Measurements from ENCODE around the gene NUDT8. TPM values are rescaled to one million over a fixed set of nuclear protein-coding genes. Genes with fewer than 3 reads are reported as not detected.
"Not testable (repeated sequence)": the region's sequence is repeated elsewhere in the genome, so short reads cannot be mapped to it uniquely, and the experiment has no call there.

The NUDT8 gene
- total RNA-seq, 1 experiment from 2014 or later, result 6.9 TPM

DNA sequence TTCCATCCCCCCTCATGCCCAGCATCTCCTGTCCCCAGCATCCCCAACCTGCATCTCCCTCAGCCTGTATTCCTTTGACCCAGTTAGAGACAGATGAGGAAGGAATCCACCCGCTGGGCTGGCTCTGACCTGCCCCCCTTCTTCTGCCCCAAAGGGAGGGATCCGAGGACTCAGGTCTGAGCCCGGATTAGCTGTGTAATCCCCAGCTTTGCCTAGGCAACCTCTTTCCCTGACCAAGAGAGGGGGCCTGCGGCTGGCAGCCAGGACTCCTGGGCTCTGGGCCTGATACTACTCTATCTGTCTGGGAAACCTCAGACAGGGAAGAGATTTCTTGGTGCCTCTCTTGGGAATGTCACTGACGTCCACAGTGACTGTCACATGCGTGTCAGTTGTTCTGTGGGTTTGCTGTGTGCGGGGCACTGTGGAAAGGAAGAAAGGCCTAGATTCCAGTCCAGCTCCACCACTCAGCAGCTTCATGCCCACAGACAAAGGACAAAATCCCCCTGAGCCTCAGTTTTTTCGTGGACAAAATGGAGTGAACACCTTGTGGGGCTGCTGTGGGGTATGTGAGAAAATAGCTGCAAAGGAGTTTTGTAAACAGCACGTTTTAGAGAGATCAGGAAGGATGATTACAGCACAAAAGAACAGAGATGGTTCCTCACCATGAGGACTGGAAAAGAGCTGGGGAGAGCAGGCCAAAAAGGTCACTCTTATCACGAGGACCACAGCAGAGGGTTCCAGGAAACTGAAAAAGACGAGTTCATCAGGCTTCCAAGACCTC, 24.3 kb downstream of the NUDT8 start:
- no TSS peak for BruUV-seq (replicated peaks)
- no peaks in the 10 kb centered on the region for H3K9me3 Mint-ChIP-seq (ENCODE audit: unreplicated experiment)
- no peaks in the 10 kb centered on the region for H3K4me1 Mint-ChIP-seq (ENCODE audit: insufficient read depth, unreplicated experiment)
- ChIA-PET POLR2A (interaction anchor here (1.4 to 2.7 kb wide), 3 partner anchors 10 to 23 kb away, joined by 7 to 12 read pairs (median 11); partner anchors contain the start of gene GSTP1), CTCF (interaction anchor here (0.5 to 0.6 kb wide), 2 partner anchors 21 to 282 kb away, joined by 3 read pairs; no protein-coding TSS in a partner anchor)
- TF ChIP-seq, protein P1, sequence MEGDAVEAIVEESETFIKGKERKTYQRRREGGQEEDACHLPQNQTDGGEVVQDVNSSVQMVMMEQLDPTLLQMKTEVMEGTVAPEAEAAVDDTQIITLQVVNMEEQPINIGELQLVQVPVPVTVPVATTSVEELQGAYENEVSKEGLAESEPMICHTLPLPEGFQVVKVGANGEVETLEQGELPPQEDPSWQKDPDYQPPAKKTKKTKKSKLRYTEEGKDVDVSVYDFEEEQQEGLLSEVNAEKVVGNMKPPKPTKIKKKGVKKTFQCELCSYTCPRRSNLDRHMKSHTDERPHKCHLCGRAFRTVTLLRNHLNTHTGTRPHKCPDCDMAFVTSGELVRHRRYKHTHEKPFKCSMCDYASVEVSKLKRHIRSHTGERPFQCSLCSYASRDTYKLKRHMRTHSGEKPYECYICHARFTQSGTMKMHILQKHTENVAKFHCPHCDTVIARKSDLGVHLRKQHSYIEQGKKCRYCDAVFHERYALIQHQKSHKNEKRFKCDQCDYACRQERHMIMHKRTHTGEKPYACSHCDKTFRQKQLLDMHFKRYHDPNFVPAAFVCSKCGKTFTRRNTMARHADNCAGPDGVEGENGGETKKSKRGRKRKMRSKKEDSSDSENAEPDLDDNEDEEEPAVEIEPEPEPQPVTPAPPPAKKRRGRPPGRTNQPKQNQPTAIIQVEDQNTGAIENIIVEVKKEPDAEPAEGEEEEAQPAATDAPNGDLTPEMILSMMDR (IDR thresholded peaks at IDR 0.05; ENCODE audit: unreplicated experiment), result no peak
- peaks cover 14% of the 10 kb centered on the region for H3K36me3 Mint-ChIP-seq (ENCODE audit: insufficient read depth, unreplicated experiment)
- intact Hi-C loops (cut with micrococcal nuclease), result loop anchor here (1.0 kb wide), 1 partner anchor 33 kb away; no protein-coding TSS in a partner anchor
- H3K4me3 Mint-ChIP-seq (ENCODE audit: unreplicated experiment), result peak overlapping the region; percentile 80
- H3K27ac Mint-ChIP-seq (ENCODE audit: low read depth, unreplicated experiment), result no peak overlapping the region
- peaks cover 9% of the 10 kb centered on the region for H3K27me3 Mint-ChIP-seq (ENCODE audit: insufficient read depth, unreplicated experiment)
- DNase-seq (ENCODE audit: unreplicated experiment), result no peak

DNA sequence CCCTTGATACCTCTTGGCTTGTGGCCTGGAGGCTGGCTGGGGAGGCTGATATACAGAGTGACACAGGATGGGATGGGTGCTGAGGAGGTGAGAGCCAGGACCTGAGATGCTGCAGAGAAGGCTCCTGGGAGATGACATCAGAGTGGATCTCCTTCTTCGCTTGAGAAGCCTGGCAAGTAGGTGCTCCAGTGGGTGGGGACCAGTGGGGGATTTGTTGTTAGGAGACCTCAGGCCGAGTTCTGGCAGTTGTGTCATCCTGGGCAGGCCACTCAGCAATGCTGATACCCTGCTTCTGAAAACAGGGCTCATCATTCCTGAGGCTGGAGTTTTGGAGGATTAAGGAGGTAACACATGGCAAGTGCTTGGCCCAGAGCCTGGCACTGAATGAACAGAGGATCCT, 24.9 kb downstream of the NUDT8 start:
- no TSS peak for BruUV-seq (replicated peaks)
- no peak overlapping the region for H3K4me3 Mint-ChIP-seq (ENCODE audit: unreplicated experiment)
- H3K27me3 Mint-ChIP-seq (ENCODE audit: insufficient read depth, unreplicated experiment), result peaks cover 15% of the 10 kb centered on the region
- H3K4me1 Mint-ChIP-seq (ENCODE audit: insufficient read depth, unreplicated experiment), result no peaks in the 10 kb centered on the region
- no peaks in the 10 kb centered on the region for H3K9me3 Mint-ChIP-seq (ENCODE audit: unreplicated experiment)
- H3K27ac Mint-ChIP-seq (ENCODE audit: low read depth, unreplicated experiment), result no peak overlapping the region
- POLR2A ChIA-PET, result interaction anchor here (0.5 to 2.7 kb wide), 4 partner anchors 9 to 22 kb away, joined by 4 to 12 read pairs (median 9); partner anchors contain the start of gene GSTP1
- H3K36me3 Mint-ChIP-seq (ENCODE audit: insufficient read depth, unreplicated experiment), result peaks cover 14% of the 10 kb centered on the region
- DNase-seq (ENCODE audit: unreplicated experiment), result no peak
- TF ChIP-seq, protein P1 (IDR thresholded peaks at IDR 0.05; ENCODE audit: unreplicated experiment), result no peak
- CTCF ChIA-PET, result no interaction called here
- intact Hi-C loops (cut with micrococcal nuclease), result no loop called here

DNA sequence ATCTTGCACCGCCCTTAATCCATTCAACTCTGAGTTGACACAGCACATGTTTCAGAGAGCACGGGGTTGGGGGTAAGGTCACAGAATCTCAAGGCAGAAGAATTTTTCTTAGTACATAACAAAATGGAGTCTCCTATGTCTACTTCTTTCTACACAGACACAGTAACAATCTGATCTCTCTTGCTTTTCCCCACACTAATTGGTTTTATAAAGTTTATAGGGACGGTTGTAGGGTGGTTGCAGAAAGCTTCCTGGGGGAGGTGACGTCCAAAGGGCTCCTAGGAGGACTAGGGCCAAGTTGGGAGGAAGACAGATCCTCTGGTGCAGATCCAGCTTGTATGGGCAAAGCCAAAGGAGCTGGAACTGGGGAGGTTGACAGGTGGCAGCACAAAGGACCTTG, 25.6 kb downstream of the NUDT8 start:
- POLR2A ChIA-PET, result interaction anchor here (0.5 to 2.7 kb wide), 3 partner anchors 12 to 1445 kb away, joined by 3 to 12 read pairs (median 4); partner anchors contain the start of genes GSTP1 and TPCN2
- BruUV-seq (replicated peaks); H3K36me3 Mint-ChIP-seq (ENCODE audit: insufficient read depth, unreplicated experiment); DNase-seq (ENCODE audit: unreplicated experiment); intact Hi-C loops (cut with micrococcal nuclease); H3K4me1 Mint-ChIP-seq (ENCODE audit: insufficient read depth, unreplicated experiment); H3K9me3 Mint-ChIP-seq (ENCODE audit: unreplicated experiment); CTCF ChIA-PET; H3K4me3 Mint-ChIP-seq (ENCODE audit: unreplicated experiment); H3K27ac Mint-ChIP-seq (ENCODE audit: low read depth, unreplicated experiment): not testable (repeated sequence)
- H3K27me3 Mint-ChIP-seq (ENCODE audit: insufficient read depth, unreplicated experiment), result peaks cover 16% of the 10 kb centered on the region

DNA sequence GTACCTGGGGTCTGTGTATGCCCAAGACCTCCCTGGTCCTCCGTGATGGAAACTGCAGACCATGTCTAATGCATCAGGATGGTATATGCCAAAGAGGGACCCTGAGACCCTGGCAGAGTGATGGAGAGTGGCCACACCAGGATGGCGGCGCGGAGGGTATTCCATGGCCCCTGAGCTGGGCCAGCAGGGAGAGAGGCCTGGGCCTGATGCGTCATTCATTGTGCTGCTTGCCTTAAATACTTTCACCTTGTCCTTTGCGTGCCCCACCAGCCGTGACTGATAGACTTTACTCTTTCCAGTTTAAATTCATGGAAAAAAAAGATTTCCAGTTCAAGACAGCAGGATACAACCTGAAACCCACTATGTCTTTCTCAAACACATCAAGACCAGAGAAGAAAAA, 28.6 kb downstream of the NUDT8 start:
- TF ChIP-seq, protein P1 (IDR thresholded peaks at IDR 0.05; ENCODE audit: unreplicated experiment), result no peak
- BruUV-seq (replicated peaks), result no TSS peak
- no peak for DNase-seq (ENCODE audit: unreplicated experiment)
- Mint-ChIP-seq H3K4me1 (ENCODE audit: insufficient read depth, unreplicated experiment) (no peaks in the 10 kb centered on the region), H3K36me3 (ENCODE audit: insufficient read depth, unreplicated experiment) (no peaks in the 10 kb centered on the region), H3K9me3 (ENCODE audit: unreplicated experiment) (no peaks in the 10 kb centered on the region), H3K27me3 (ENCODE audit: insufficient read depth, unreplicated experiment) (peaks cover 16% of the 10 kb centered on the region), H3K4me3 (ENCODE audit: unreplicated experiment) (no peak overlapping the region), H3K27ac (ENCODE audit: low read depth, unreplicated experiment) (no peak overlapping the region)
- POLR2A ChIA-PET, result interaction anchor here (0.6 to 5.0 kb wide), 3 partner anchors 9 to 17 kb away, joined by 3 to 25 read pairs (median 5); partner anchors contain the start of gene GSTP1
- CTCF ChIA-PET, result interaction anchor here (0.7 kb wide), 1 partner anchor 19 kb away, joined by 3 read pairs; no protein-coding TSS in a partner anchor
- intact Hi-C loops (cut with micrococcal nuclease), result no loop called here
